H1 (cell line): Measurements from ENCODE around the gene WDSUB1. TPM values are rescaled to one million over a fixed set of nuclear protein-coding genes. Genes with fewer than 3 reads are reported as not detected.

Experiments
- CTCF ChIA-PET: fragments of 300-600 bp; sonication (Branson Sonifier 250); formaldehyde crosslinking; loops from one replicate; lab custom pipeline; 2021; ENCODE audit not compliant: partially characterized antibody; lab: Charles Lee
- POLR2A ChIA-PET: fragments of 300-600 bp; sonication (Branson Sonifier 250); formaldehyde crosslinking; loops from one replicate; lab custom pipeline; 2021; ENCODE audit warnings: inconsistent platforms; ENCODE audit not compliant: partially characterized antibody; lab: Charles Lee
- DNase-seq, 2 experiments: peaks; one replicate each; pipeline versions ENCODE4 v3.0.0 to v3.0.0-alpha.2; 2010 to 2022; ENCODE audit warnings: low spot score in 2 of 2, low read depth in 1 of 2, mixed read lengths in 1 of 2
- FAIRE-seq: peaks from 2 replicates; lab custom pipeline; 2011; peaks lifted over from hg19 to GRCh38; lab: Jason Lieb, UNC
- H2AFZ ChIP-seq: 2 replicates; pipeline ENCODE4 v1.8.1; 2012; ENCODE audit warnings: low read length, inconsistent platforms
- H2AK5ac ChIP-seq: 2 replicates; pipeline ENCODE4 v1.6.1; 2013; ENCODE audit warnings: low read depth, low read length
- H2BK120ac ChIP-seq: replicated peaks from 2 replicates; pipeline ENCODE3; 2013; ENCODE audit warnings: low read depth, low read length, inconsistent platforms
- H2BK12ac ChIP-seq: 2 replicates; pipeline ENCODE4 v1.6.1; 2013; ENCODE audit warnings: low read depth, low read length
- H2BK15ac ChIP-seq: 2 replicates; pipeline ENCODE4 v1.6.1; 2013; ENCODE audit warnings: low read length
- H2BK20ac ChIP-seq: 2 replicates; pipeline ENCODE4 v1.6.1; 2013; ENCODE audit warnings: low read length
- H2BK5ac ChIP-seq: 2 replicates; pipeline ENCODE4 v1.6.1; 2013; ENCODE audit warnings: low read depth, low read length
- H3K14ac ChIP-seq: 2 replicates; pipeline ENCODE4 v1.6.1; 2013; ENCODE audit warnings: inconsistent platforms; ENCODE audit not compliant: insufficient read length
- H3K18ac ChIP-seq: 2 replicates; pipeline ENCODE4 v1.6.1; 2013; ENCODE audit warnings: low read length; ENCODE audit errors: extremely low read depth
- H3K23ac ChIP-seq: 2 replicates; pipeline ENCODE4 v1.6.1; 2013; ENCODE audit warnings: inconsistent platforms; ENCODE audit not compliant: insufficient read length
- H3K23me2 ChIP-seq: 2 replicates; pipeline ENCODE4 v1.6.1; 2013; ENCODE audit warnings: low read depth, low read length
- H3K27ac ChIP-seq: 2 replicates; pipeline ENCODE4 v1.6.1; 2011; ENCODE audit warnings: low read depth, low read length, inconsistent platforms
- H3K27me3 ChIP-seq, 4 experiments: replicated peaks in 1 of 4; 1 replicate in 1 of 4; 2 replicates in 3 of 4; pipeline versions ENCODE4 v1.6.1 to v1.8.1; 2011 to 2013; ENCODE audit warnings: low read length in 3 of 4, mild to moderate bottlenecking in 3 of 4, inconsistent platforms in 2 of 4, mixed read lengths in 2 of 4, moderate library complexity in 1 of 4; ENCODE audit not compliant: control insufficient read depth in 3 of 4, insufficient read depth in 3 of 4; ENCODE audit errors: extremely low read depth in 1 of 4
- H3K36me3 ChIP-seq, 4 experiments: 2 replicates each; pipeline versions ENCODE4 v1.6.1 to v1.8.1; 2011 to 2013; ENCODE audit warnings: mild to moderate bottlenecking in 4 of 4, low read length in 3 of 4, moderate library complexity in 2 of 4, control low read depth in 1 of 4, inconsistent platforms in 1 of 4; ENCODE audit not compliant: insufficient read depth in 4 of 4, control insufficient read depth in 2 of 4
- H3K4ac ChIP-seq: replicated peaks from 2 replicates; pipeline ENCODE3; 2013; ENCODE audit warnings: low read length, low read depth, mixed read lengths, inconsistent platforms; ENCODE audit not compliant: insufficient read length
- H3K4me1 ChIP-seq, 4 experiments: replicated peaks in 1 of 4; 1 replicate in 1 of 4; 2 replicates in 3 of 4; pipeline versions ENCODE4 v1.6.1 to v1.8.1; 2011 to 2013; ENCODE audit warnings: low read length in 3 of 4, inconsistent platforms in 2 of 4, mixed read lengths in 1 of 4; ENCODE audit not compliant: insufficient read depth in 4 of 4, control insufficient read depth in 3 of 4
- H3K4me2 ChIP-seq, 2 experiments: 2 replicates each; pipeline versions ENCODE4 v1.6.1 to v1.8.1; 2011 to 2013; ENCODE audit warnings: low read depth in 2 of 2, low read length in 2 of 2, control low read depth in 1 of 2, inconsistent platforms in 1 of 2, mild to moderate bottlenecking in 1 of 2; ENCODE audit not compliant: insufficient read depth in 1 of 2
- H3K4me3 ChIP-seq, 4 experiments: fragments of 200-600, 300-600 bp in 1 of 4; sonication (generic), shearing (Covaris generic), sonication (Bioruptor Twin) in 1 of 4; 2 replicates each; pipeline versions ENCODE4 v1.5.1 to v1.8.1; 2011 to 2016; ENCODE audit warnings: low read length in 4 of 4, low read depth in 3 of 4, control low read depth in 2 of 4, inconsistent platforms in 2 of 4, mild to moderate bottlenecking in 2 of 4, mixed read lengths in 1 of 4, moderate library complexity in 1 of 4; ENCODE audit not compliant: insufficient read depth in 2 of 4; ENCODE audit errors: extremely low read depth in 1 of 4
- H3K56ac ChIP-seq: replicated peaks from 2 replicates; pipeline ENCODE3; 2013; ENCODE audit warnings: low read depth, mild to moderate bottlenecking, mixed read lengths, low read length, inconsistent platforms; ENCODE audit not compliant: insufficient read length
- H3K79me1 ChIP-seq: 2 replicates; pipeline ENCODE4 v1.6.1; 2013; ENCODE audit warnings: low read depth, low read length, control low read depth
- H3K79me2 ChIP-seq, 2 experiments: 2 replicates each; pipeline versions ENCODE4 v1.6.1 to v1.8.1; 2012 to 2013; ENCODE audit warnings: low read length in 2 of 2, mild to moderate bottlenecking in 2 of 2, inconsistent platforms in 1 of 2; ENCODE audit not compliant: insufficient read depth in 2 of 2, control insufficient read depth in 1 of 2
- H3K9ac ChIP-seq, 4 experiments: replicated peaks in 1 of 4; 1 replicate in 1 of 4; 2 replicates in 3 of 4; pipeline versions ENCODE4 v1.6.1 to v1.8.1; 2011 to 2013; ENCODE audit warnings: low read depth in 3 of 4, low read length in 3 of 4, control low read depth in 2 of 4, mild to moderate bottlenecking in 2 of 4, moderate library complexity in 2 of 4, inconsistent platforms in 1 of 4; ENCODE audit errors: extremely low read depth in 1 of 4
- H3K9me3 ChIP-seq, 2 experiments: 2 replicates each; pipeline versions ENCODE4 v1.6.1 to v1.8.1; 2012 to 2013; ENCODE audit warnings: mild to moderate bottlenecking in 2 of 2, moderate library complexity in 2 of 2, control low read depth in 1 of 2, inconsistent platforms in 1 of 2, low read depth in 1 of 2, low read length in 1 of 2, mixed read lengths in 1 of 2; ENCODE audit not compliant: insufficient read depth in 2 of 2
- H4K20me1 ChIP-seq, 2 experiments: replicated peaks in 1 of 2; 2 replicates each; pipeline versions ENCODE3 to v1.8.1; 2011 to 2013; ENCODE audit warnings: inconsistent platforms in 2 of 2, low read length in 2 of 2, mild to moderate bottlenecking in 1 of 2; ENCODE audit not compliant: insufficient read depth in 2 of 2, control insufficient read depth in 1 of 2
- H4K5ac ChIP-seq: 2 replicates; pipeline ENCODE4 v1.6.1; 2013; ENCODE audit warnings: low read length, low read depth, mixed read lengths, inconsistent platforms; ENCODE audit not compliant: insufficient read length
- H4K8ac ChIP-seq: 2 replicates; pipeline ENCODE4 v1.8.0; 2013; ENCODE audit warnings: mild to moderate bottlenecking, moderate library complexity, low read length, inconsistent platforms; ENCODE audit not compliant: insufficient read depth; ENCODE audit errors: extremely low read depth
- H4K91ac ChIP-seq: replicated peaks from 2 replicates; pipeline ENCODE3; 2013; ENCODE audit warnings: low read length, mixed read lengths, inconsistent platforms; ENCODE audit not compliant: insufficient read length
- JUN ChIP-seq: IDR thresholded peaks from 2 replicates; pipeline ENCODE4 v1.6.1; 2011; ENCODE audit warnings: low read depth, mild to moderate bottlenecking, improper control_type of control experiment, low read length
- SRF ChIP-seq: IDR thresholded peaks from 2 replicates; pipeline ENCODE4 v1.6.1; 2011; ENCODE audit warnings: mild to moderate bottlenecking, low read depth, low read length, moderate library complexity
- TCF12 ChIP-seq: IDR thresholded peaks from 2 replicates; pipeline ENCODE4 v1.6.1; 2011; ENCODE audit warnings: low read depth, mild to moderate bottlenecking, low read length
- WGBS, 2 experiments: shearing (Covaris generic) in 1 of 2; methylation state at CpG; one replicate each; pipeline versions ENCODE4 v1.1.6 to v1.1.7; 2013 to 2015; ENCODE audit warnings: low lambda C conversion rate in 2 of 2, mixed read lengths in 2 of 2, inconsistent platforms in 1 of 2, low coverage in 1 of 2, missing lambda C conversion rate in 1 of 2; ENCODE audit not compliant: insufficient replicate concordance in 2 of 2, insufficient coverage in 1 of 2, insufficient read length in 1 of 2; ENCODE audit errors: extremely low coverage in 1 of 2, missing lambda C conversion rate in 1 of 2; 5-methylcytosine and 5-hydroxymethylcytosine counted together
- polyA plus RNA-seq, 7 experiments: library from polyadenylated mRNA; depleted of rRNA in 3 of 7; stranded (reverse) in 5 of 7; unstranded in 2 of 7; fragments of >200 nt in 5 of 7; fragments of 200-250 nt in 2 of 7; gene quantifications; 1 replicate in 5 of 7; 2 replicates in 1 of 7; 4 replicates in 1 of 7; pipeline versions ENCODE4 v1.2.1 to v1.2.3, GENCODE V29; 2011 to 2013; ENCODE audit warnings: missing spikeins in 2 of 7, mixed read lengths in 2 of 7
- total RNA-seq: library from RNA; stranded (reverse); fragmentation: NEBNext Ultra II Directional; extraction: Animal tissue kit (Norgen Biotek cat#: 25700); gene quantifications from 2 replicates; pipeline ENCODE4 v1.2.1, GENCODE V29; 2021

Gene WDSUB1
- total and polyA plus RNA-seq, 2 of the 8 experiments (the other 6 are each of a cell fraction or from before 2014, with no cell fraction given) = 5.5 to 8.0 TPM

- 88% methylated on average over 1 of the region's 1 CpG; no CpG with 5 or more reads in 1 of the 2 experiments for WGBS, 2 experiments
- Histone ChIP-seq H3K14ac (no peak overlapping the region), H3K79me1 (no peaks in the 10 kb centered on the region), H2BK120ac (no peak overlapping the region), H2BK5ac (no peak overlapping the region), H3K4me1 (no peaks in the 10 kb centered on the region; a peak in 2 of 7 replicates), H3K9ac (no peak overlapping the region), H3K4ac (no peak overlapping the region), H2BK15ac (no peak overlapping the region), H3K79me2 (no peaks in the 10 kb centered on the region), H3K4me3 (no peak overlapping the region), H3K23me2 (no peaks in the 10 kb centered on the region), H4K8ac (no peak overlapping the region), H3K4me2 (no peak overlapping the region), H3K9me3 (no peaks in the 10 kb centered on the region), H4K20me1 (peaks cover 0 to 5% of the 10 kb centered on the region in 2 experiments), H3K18ac (no peak overlapping the region), H3K56ac (no peak overlapping the region), H4K5ac (no peak overlapping the region), H3K27ac (no peak overlapping the region), H2AFZ (no peak overlapping the region), H3K36me3 (no peaks in the 10 kb centered on the region), H4K91ac (no peak overlapping the region), H3K23ac (no peak overlapping the region), H2BK12ac (no peak overlapping the region), H3K27me3 (no peaks in the 10 kb centered on the region), H2AK5ac (no peak overlapping the region), H2BK20ac (no peak overlapping the region)
- DNase-seq = no peak
- CTCF ChIA-PET = interaction anchor here (0.6 to 1.6 kb wide), 6 partner anchors 9 to 279 kb away, joined by 3 to 5 read pairs (median 4); no protein-coding TSS in a partner anchor
- FAIRE-seq = no peak
- POLR2A ChIA-PET = no interaction called here
- no peak for TF ChIP-seq SRF
- no peak for TF ChIP-seq TCF12
- no peak for TF ChIP-seq JUN
Observed at GRCh38 chr2:159200498-159200897, 86.0 kb downstream of the WDSUB1 start.
